A549 (cell line): ENCODE results near the gene NUDC. TPM values are rescaled to one million over a fixed set of nuclear protein-coding genes. Genes with fewer than 3 reads are reported as not detected.

ENCODE experiments used
- ATAC-seq, 2 experiments: fragments of 200-7000 bp in 1 of 2; fragments of >200 bp in 1 of 2; cut with Nextera tagmentation in 1 of 2; cut with Tn5 transposase in 1 of 2; 3 replicates each; pipeline versions ENCODE4 v1.8.0 to v1.9.1; 2018 to 2020; ENCODE audit warnings: mild to moderate bottlenecking in 1 of 2, moderate library complexity in 1 of 2
- CTCF ChIA-PET: fragments of 300-600 bp; sonication (Branson Sonifier 250); formaldehyde crosslinking; extraction: SDS; loops from one replicate; lab custom pipeline; 2021; ENCODE audit warnings: antibody characterized with exemption, inconsistent platforms; lab: Yijun Ruan, JAX
- POLR2A ChIA-PET: fragments of 350-600 bp; formaldehyde crosslinking; extraction: SDS; loops from one replicate; lab custom pipeline; 2021; ENCODE audit warnings: antibody characterized with exemption, inconsistent platforms; lab: Yijun Ruan, JAX
- DNase-seq, 2 experiments: peaks; one replicate each; pipeline versions ENCODE4 v3.0.0 to v3.0.0-alpha.2; 2011 to 2016; ENCODE audit warnings: low read depth in 1 of 2, low spot score in 1 of 2
- FAIRE-seq: peaks from 2 replicates; lab custom pipeline; 2011; peaks lifted over from hg19 to GRCh38; lab: Jason Lieb, UNC
- H3K27ac ChIP-seq, 2 experiments: fragments of >200 bp; sonication (Bioruptor Twin); formaldehyde crosslinking; 3 replicates each; pipeline ENCODE4 v1.5.1; 2016 to 2017
- H3K4me1 ChIP-seq: fragments of >200 bp; sonication (Bioruptor Twin); formaldehyde crosslinking; 3 replicates; pipeline ENCODE4 v1.6.1; 2016
- H3K4me2 ChIP-seq: fragments of >200 bp; sonication (Bioruptor Twin); formaldehyde crosslinking; 3 replicates; pipeline ENCODE4 v1.6.1; 2016
- H3K4me3 ChIP-seq: fragments of >200 bp; sonication (Bioruptor Twin); formaldehyde crosslinking; 3 replicates; pipeline ENCODE4 v1.5.1; 2016
- H3K9me3 ChIP-seq: fragments of >200 bp; sonication (Bioruptor Twin); formaldehyde crosslinking; 3 replicates; pipeline ENCODE4 v1.6.1; 2016
- CBX2 ChIP-seq: fragments of 200-600 bp; sonication (generic); IDR thresholded peaks from 2 replicates; pipeline ENCODE4 v1.6.1; 2016; ENCODE audit warnings: low read depth, mild to moderate bottlenecking, borderline replicate concordance
- CBX8 ChIP-seq: fragments of 200-600 bp; sonication (generic); IDR thresholded peaks from 2 replicates; pipeline ENCODE4 v1.6.1; 2016
- E2F6 ChIP-seq: IDR thresholded peaks from 2 replicates; pipeline ENCODE4 v1.6.1; 2012; ENCODE audit warnings: low read depth, borderline replicate concordance
- EHF ChIP-seq: fragments of 250-450 bp; sonication (Bioruptor Pico); IDR thresholded peaks from 2 replicates; pipeline ENCODE4 v1.5.0; 2020; ENCODE audit warnings: mild to moderate bottlenecking
- FOSL2 ChIP-seq, 2 experiments: fragments of 450-650 bp in 1 of 2; fragments of >200 bp in 1 of 2; sonication (Bioruptor Twin) in 1 of 2; formaldehyde crosslinking; IDR thresholded peaks; 2 replicates each; pipeline versions ENCODE4 v1.5.0 to v1.6.1; 2016 to 2020; ENCODE audit warnings: mild to moderate bottlenecking in 1 of 2, moderate library complexity in 1 of 2
- GATA3 ChIP-seq: IDR thresholded peaks from 2 replicates; pipeline ENCODE4 v1.6.1; 2012; ENCODE audit warnings: borderline replicate concordance
- HDAC2 ChIP-seq: fragments of 200-600 bp; sonication (generic); IDR thresholded peaks from 2 replicates; pipeline ENCODE4 v1.6.1; 2016
- HEYL ChIP-seq: fragments of 250-450 bp; sonication (Bioruptor Pico); IDR thresholded peaks from 2 replicates; pipeline ENCODE4 v1.8.0; 2021; ENCODE audit warnings: mild to moderate bottlenecking, moderate library complexity
- HOXB13 ChIP-seq: fragments of 250-450 bp; sonication (Bioruptor Pico); IDR thresholded peaks from 2 replicates; pipeline ENCODE4 v1.5.0; 2020; ENCODE audit warnings: low read depth, mild to moderate bottlenecking, moderate library complexity
- HOXB5 ChIP-seq: fragments of 250-450 bp; sonication (Bioruptor Pico); IDR thresholded peaks from 2 replicates; pipeline ENCODE4 v1.5.0; 2020; ENCODE audit warnings: mild to moderate bottlenecking, moderate library complexity
- JUN ChIP-seq, 2 experiments: fragments of >200 bp; sonication (Bioruptor Twin); formaldehyde crosslinking; IDR thresholded peaks; 2 replicates in 1 of 2; 3 replicates in 1 of 2; pipeline ENCODE4 v1.6.1; 2016 to 2017
- JUNB ChIP-seq: fragments of >200 bp; sonication (Bioruptor Twin); formaldehyde crosslinking; IDR thresholded peaks from 2 replicates; pipeline ENCODE4 v1.6.1; 2016
- KDM1A ChIP-seq: fragments of 200-600 bp; sonication (generic); IDR thresholded peaks from 2 replicates; pipeline ENCODE4 v1.6.1; 2016; ENCODE audit warnings: low read depth, mild to moderate bottlenecking
- KDM5A ChIP-seq: fragments of 200-600 bp; sonication (generic); IDR thresholded peaks from 2 replicates; pipeline ENCODE4 v1.6.1; 2016; ENCODE audit warnings: antibody characterized with exemption, mild to moderate bottlenecking
- MAFK ChIP-seq: fragments of 450-650 bp; IDR thresholded peaks from 2 replicates; pipeline ENCODE4 v1.6.1; 2014; ENCODE audit not compliant: partially characterized antibody
- MAX ChIP-seq: IDR thresholded peaks from 2 replicates; pipeline ENCODE4 v1.6.1; 2012
- NR3C1 ChIP-seq: fragments of >200 bp; sonication (Bioruptor Twin); formaldehyde crosslinking; IDR thresholded peaks from 3 replicates; pipeline ENCODE4 v1.6.1; 2017
- PBX3 ChIP-seq: IDR thresholded peaks from 2 replicates; pipeline ENCODE4 v1.6.1; 2012
- POLR2AphosphoS2 ChIP-seq: conservative IDR thresholded peaks from 2 replicates; pipeline ENCODE4 v1.6.1; 2012; ENCODE audit warnings: low read length, improper control_type of control experiment, inconsistent platforms
- RAD21 ChIP-seq, 2 experiments: fragments of >200 bp in 1 of 2; sonication (Bioruptor Twin) in 1 of 2; formaldehyde crosslinking in 1 of 2; IDR thresholded peaks in 1 of 2; conservative IDR thresholded peaks in 1 of 2; 2 replicates in 1 of 2; 3 replicates in 1 of 2; pipeline ENCODE4 v1.6.1; 2012 to 2018; ENCODE audit warnings: inconsistent platforms in 1 of 2
- RCOR1 ChIP-seq: fragments of 150-350 bp; IDR thresholded peaks from 2 replicates; pipeline ENCODE4 v1.6.1; 2014; ENCODE audit warnings: antibody characterized with exemption, low read length, low read depth
- REST ChIP-seq: fragments of 200-600 bp; sonication (generic); IDR thresholded peaks from 2 replicates; pipeline ENCODE4 v1.6.1; 2016; ENCODE audit warnings: antibody characterized with exemption, mild to moderate bottlenecking, moderate library complexity
- RFX5 ChIP-seq: fragments of 450-650 bp; IDR thresholded peaks from 2 replicates; pipeline ENCODE4 v1.7.1; 2014; ENCODE audit warnings: antibody characterized with exemption, mild to moderate bottlenecking, moderate library complexity
- SREBF2 ChIP-seq: fragments of 450-650 bp; IDR thresholded peaks from 2 replicates; pipeline ENCODE4 v1.6.1; 2014; ENCODE audit warnings: mild to moderate bottlenecking, moderate library complexity
- USF2 ChIP-seq: fragments of 450-650 bp; IDR thresholded peaks from 2 replicates; pipeline ENCODE4 v1.6.1; 2014; ENCODE audit warnings: antibody characterized with exemption
- ZFP36 ChIP-seq: fragments of 450-650 bp; IDR thresholded peaks from 2 replicates; pipeline ENCODE4 v1.6.1; 2014; ENCODE audit warnings: borderline replicate concordance; ENCODE audit not compliant: partially characterized antibody
- ZNF302 ChIP-seq: fragments of 250-450 bp; sonication (Bioruptor Pico); IDR thresholded peaks from 2 replicates; pipeline ENCODE4 v1.9.0; 2021; ENCODE audit warnings: inconsistent platforms, mild to moderate bottlenecking, moderate library complexity
- WGBS: methylation state at CpG from one replicate; pipeline ENCODE4 v1.1.6; 2017; ENCODE audit errors: missing lambda C conversion rate; 5-methylcytosine and 5-hydroxymethylcytosine counted together
- polyA plus RNA-seq, 4 experiments: library from polyadenylated mRNA; depleted of rRNA in 3 of 4; stranded (reverse); fragments of >200 nt; fragmentation: RNase III in 1 of 4; extraction: RNeasy Plus Mini Kit Qiagen cat#74134 plus additional on column Dnase treatment in 1 of 4; gene quantifications; 2 replicates in 3 of 4; 3 replicates in 1 of 4; pipeline ENCODE4 v1.2.3, GENCODE V29; 2011 to 2017

NUDC gene
- polyA plus RNA-seq, 2 of the 4 experiments (the other 2 are of a cell fraction): 79.0 to 133 TPM

GRCh38 chr1:26897351-26897750 is 24.2 kb upstream of the NUDC start:
- Histone ChIP-seq H3K27ac (no peak overlapping the region), H3K4me3 (no peak overlapping the region), H3K4me2 (no peak overlapping the region), H3K9me3 (no peaks in the 10 kb centered on the region), H3K4me1 (peaks cover 5% of the 10 kb centered on the region; the same call in 1 of the 3 replicates)
- TF ChIP-seq JUN (IDR thresholded peaks at IDR 0.05): no peak
- no peak for TF ChIP-seq HOXB13 (CRISPR knock-in tag)
- no peak for TF ChIP-seq SREBF2
- TF ChIP-seq KDM1A: no peak
- no peak for TF ChIP-seq HDAC2
- no peak for TF ChIP-seq MAFK
- TF ChIP-seq PBX3: no peak
- no peak for TF ChIP-seq FOSL2 (IDR thresholded peaks at IDR 0.05)
- no peak for TF ChIP-seq FOSL2 (CRISPR knock-in tag; IDR thresholded peaks at IDR 0.05)
- TF ChIP-seq USF2: no peak
- TF ChIP-seq RAD21 (conservative IDR thresholded peaks at IDR 0.05 in 1 of 2, IDR thresholded peaks at IDR 0.05 in 1 of 2): no peak
- TF ChIP-seq CBX2: no peak
- TF ChIP-seq KDM5A: no peak
- POLR2A ChIA-PET: no interaction called here
- FAIRE-seq (no peak), DNase-seq (no peak), ATAC-seq (no peak)
- CTCF ChIA-PET: interaction anchor here (2.2 to 4.4 kb wide), 2 partner anchors 10 to 19 kb away, joined by 9 to 19 read pairs; no protein-coding TSS in a partner anchor
- WGBS: 92% methylated on average over 8 of the region's 9 CpGs

- peak within 1 kb of the TSS; percentile 91 for H3K4me2 ChIP-seq
- peaks cover 5% of the 10 kb centered on the region; the same call in 1 of the 3 replicates for H3K4me1 ChIP-seq
- DNase-seq (peak; percentile 86 to 91), ATAC-seq (peak; percentile 92 to 95), FAIRE-seq (no peak)
- POLR2A ChIA-PET: interaction anchor here (0.5 to 1.8 kb wide), 6 partner anchors 10 to 94 kb away, joined by 3 to 14 read pairs (median 3); partner anchors contain the start of gene GPN2
- WGBS: 2% methylated on average over 34 of the region's 50 CpGs
- peak within 1 kb of the TSS; percentile 79 to 91 for H3K27ac ChIP-seq
- H3K9me3 ChIP-seq: no peaks in the 10 kb centered on the region
- CTCF ChIA-PET: interaction anchor here (0.9 to 4.4 kb wide), 6 partner anchors 12 to 67 kb away, joined by 3 to 19 read pairs (median 4); no protein-coding TSS in a partner anchor
- H3K4me3 ChIP-seq: peak within 1 kb of the TSS; percentile 91
- TF ChIP-seq RCOR1: no peak
- TF ChIP-seq HOXB5 (CRISPR knock-in tag): no peak
- TF ChIP-seq POLR2AphosphoS2: no peak
- TF ChIP-seq CBX8: no peak
- TF ChIP-seq JUNB: no peak
- TF ChIP-seq KDM1A: no peak
- TF ChIP-seq REST: peak; percentile 91
- TF ChIP-seq E2F6: no peak
- TF ChIP-seq PBX3: no peak
- TF ChIP-seq FOSL2 (IDR thresholded peaks at IDR 0.05): no peak
- TF ChIP-seq FOSL2 (CRISPR knock-in tag; IDR thresholded peaks at IDR 0.05): no peak
- TF ChIP-seq USF2: peak; percentile 80
- TF ChIP-seq HEYL (CRISPR knock-in tag): no peak
- no peak for TF ChIP-seq ZFP36
- TF ChIP-seq ZNF302: no peak
- TF ChIP-seq EHF (CRISPR knock-in tag): no peak
- no peak for TF ChIP-seq RFX5
- TF ChIP-seq NR3C1: no peak
- TF ChIP-seq GATA3: peak; percentile 73; the same call in 1 of the 2 replicates
- TF ChIP-seq MAX: peak; percentile 45; the same call in 1 of the 2 replicates
Observed at GRCh38 chr1:26900001-26900814, 21.3 kb upstream of the NUDC start, which contains the start of gene GPATCH3. Gene GPATCH3 (minus strand): TSS chr1:26900467. CDS start chr1:26900442, 25 bp downstream.
